ENCODE measurements around the gene MAD1L1.

- TF ChIP-seq CTCF (IDR thresholded peaks at IDR 0.05 in 8 of 11, conservative IDR thresholded peaks at IDR 0.05 in 3 of 11): no peak
- no peak for TF ChIP-seq POLR2AphosphoS5 (IDR thresholded peaks at IDR 0.05)
- no peak for TF ChIP-seq POLR2A (IDR thresholded peaks at IDR 0.05)
Measured at GRCh38 chr7:2008101-2008935, 224.4 kb downstream of the MAD1L1 start.
